K562 (cell line): ENCODE data around the gene ACTN2. TPM values are rescaled to one million over a fixed set of nuclear protein-coding genes. Genes with fewer than 3 reads are reported as not detected.

ENCODE experiments used
- ATAC-seq: fragments of 200-7000 bp; cut with Tn5 transposase; 3 replicates; pipeline ENCODE4 v1.9.1; 2020; ENCODE audit warnings: moderate library complexity
- BruUV-seq: library from RNA; stranded (reverse); fragments of 400-500 nt; replicated peaks from 2 replicates; lab custom pipeline; 2021; lab: Mats Ljungman, UMichigan
- CTCF ChIA-PET: fragments of 300-600 bp; formaldehyde crosslinking; extraction: SDS; loops from one replicate; lab custom pipeline; 2021; ENCODE audit warnings: low intra/inter-chr PET ratio; lab: Yijun Ruan, JAX
- POLR2A ChIA-PET: fragments of 300-600, 350-650 bp; sonication (Branson Sonifier 250); formaldehyde crosslinking; extraction: SDS; loops from one replicate; lab custom pipeline; 2021; ENCODE audit warnings: antibody characterized with exemption, inconsistent platforms; lab: Yijun Ruan, JAX
- DNase-seq, 4 experiments: peaks; one replicate each; pipeline versions ENCODE4 v3.0.0 to v3.0.0-alpha.2; 2011 to 2018; ENCODE audit warnings: low spot score in 3 of 4, mixed read lengths in 3 of 4; ENCODE audit errors: extremely low read depth in 1 of 4
- FAIRE-seq: peaks from 2 replicates; lab custom pipeline; 2011; peaks lifted over from hg19 to GRCh38; lab: Jason Lieb, UNC
- H2AFZ ChIP-seq: 2 replicates; pipeline ENCODE4 v1.6.0; 2011; ENCODE audit warnings: low read depth, low read length, control low read depth, inconsistent platforms
- H3K27ac ChIP-seq: fragments of 200-600 bp; 3 replicates; pipeline ENCODE4 v1.8.0; 2011; ENCODE audit warnings: low read depth, mild to moderate bottlenecking, control low read depth, inconsistent platforms, low read length, moderate library complexity, mixed read lengths; ENCODE audit errors: extremely low read depth
- H3K27me3 ChIP-seq, 2 experiments: fragments of 300-600 bp in 1 of 2; 2 replicates in 1 of 2; 3 replicates in 1 of 2; pipeline versions ENCODE4 v1.6.0 to v1.8.0; 2011; ENCODE audit warnings: inconsistent platforms in 2 of 2, low read length in 2 of 2, mild to moderate bottlenecking in 1 of 2, mixed read lengths in 1 of 2, moderate library complexity in 1 of 2; ENCODE audit not compliant: control insufficient read depth in 2 of 2, insufficient read depth in 2 of 2
- H3K36me3 ChIP-seq: fragments of 300-600 bp; 3 replicates; pipeline ENCODE4 v1.8.0; 2011; ENCODE audit warnings: mild to moderate bottlenecking, low read length, inconsistent platforms; ENCODE audit not compliant: control insufficient read depth, insufficient read depth
- H3K4me1 ChIP-seq, 2 experiments: fragments of 200-600 bp in 1 of 2; replicated peaks in 1 of 2; 2 replicates in 1 of 2; 3 replicates in 1 of 2; pipeline versions ENCODE4 v1.5.1 to v1.8.0; 2011; ENCODE audit warnings: inconsistent platforms in 2 of 2, low read length in 2 of 2, mild to moderate bottlenecking in 1 of 2, mixed read lengths in 1 of 2, moderate library complexity in 1 of 2; ENCODE audit not compliant: control insufficient read depth in 2 of 2, insufficient read depth in 2 of 2
- H3K4me2 ChIP-seq: 2 replicates; pipeline ENCODE4 v1.6.1; 2011; ENCODE audit warnings: low read length, control low read depth, inconsistent platforms, mixed read lengths; ENCODE audit not compliant: insufficient read depth
- H3K4me3 ChIP-seq: fragments of 200-600 bp; sonication (generic), shearing (Covaris generic); 2 replicates; pipeline ENCODE4 v1.5.1; 2016; ENCODE audit warnings: control low read depth, inconsistent platforms
- H3K79me2 ChIP-seq: fragments of 200-600 bp; 3 replicates; pipeline ENCODE4 v1.8.0; 2011; ENCODE audit warnings: low read length, inconsistent platforms; ENCODE audit not compliant: control insufficient read depth, insufficient read depth
- H3K9ac ChIP-seq, 2 experiments: 2 replicates each; pipeline versions ENCODE4 v1.6.0 to v1.6.1; 2011; ENCODE audit warnings: low read depth in 2 of 2, low read length in 2 of 2, control low read depth in 1 of 2, inconsistent platforms in 1 of 2, mild to moderate bottlenecking in 1 of 2, mixed read lengths in 1 of 2; ENCODE audit not compliant: insufficient read depth in 1 of 2
- H3K9me1 ChIP-seq: one replicate; pipeline ENCODE4 v1.6.0; 2011; ENCODE audit warnings: inconsistent platforms, mild to moderate bottlenecking, low read length, moderate library complexity; ENCODE audit not compliant: control insufficient read depth, insufficient read depth
- H3K9me3 ChIP-seq: replicated peaks from 2 replicates; pipeline ENCODE4 v1.5.1; 2011; ENCODE audit warnings: low read depth, low read length, inconsistent platforms; ENCODE audit not compliant: control insufficient read depth, insufficient read depth
- H4K20me1 ChIP-seq: replicated peaks from 2 replicates; pipeline ENCODE4 v1.6.1; 2011; ENCODE audit warnings: low read length, inconsistent platforms, mixed read lengths; ENCODE audit not compliant: control insufficient read depth, insufficient read depth
- CHCHD3 ChIP-seq: fragments of 250-450 bp; sonication (Bioruptor Pico); IDR thresholded peaks from 2 replicates; pipeline ENCODE4 v2.1.2; 2022; ENCODE audit warnings: mild to moderate bottlenecking
- ERF ChIP-seq: fragments of 450-650 bp; formaldehyde crosslinking; IDR thresholded peaks from 2 replicates; pipeline ENCODE4 v1.4.0; 2020; ENCODE audit warnings: mild to moderate bottlenecking, mixed read lengths
- MAFK ChIP-seq: IDR thresholded peaks from 2 replicates; pipeline ENCODE4 v1.6.1; 2011; ENCODE audit warnings: low read length, improper control_type of control experiment
- NCOA4 ChIP-seq: fragments of 450-650 bp; IDR thresholded peaks from 2 replicates; pipeline ENCODE4 v1.6.1; 2018; ENCODE audit warnings: mild to moderate bottlenecking; ENCODE audit not compliant: partially characterized antibody
- TCF15 ChIP-seq: fragments of 250-450 bp; sonication (Bioruptor Pico); IDR thresholded peaks from 2 replicates; pipeline ENCODE4 v1.8.0; 2022; ENCODE audit warnings: moderate library complexity, mild to moderate bottlenecking, inconsistent platforms
- WGBS: fragments of 100-300 bp; shearing (Covaris generic); methylation state at CpG from one replicate; pipeline ENCODE4 v1.1.6; 2016; ENCODE audit warnings: low coverage, mixed read lengths; ENCODE audit not compliant: insufficient coverage; ENCODE audit errors: missing lambda C conversion rate; 5-methylcytosine and 5-hydroxymethylcytosine counted together
- in situ Hi-C: fragments of 300-500 bp; cut with MboI; formaldehyde crosslinking; loops from 4 replicates; pipeline ENCODE4 v1.15.0; 2018; ENCODE audit warnings: inconsistent platforms, mixed read lengths
- intact Hi-C: fragments of 100-400 bp; cut with micrococcal nuclease; formaldehyde crosslinking; loops from 2 replicates; pipeline ENCODE4 v1.14.2; 2022
- polyA plus RNA-seq, 8 experiments: library from polyadenylated mRNA; depleted of rRNA in 4 of 8; stranded (reverse) in 5 of 8; unstranded in 3 of 8; fragments of >200 nt; fragmentation: Nextera tagmentation in 2 of 8; fragmentation: Illumina TruSeq in 1 of 8; extraction: Ambion mirVana in 2 of 8; extraction: Trizol in 1 of 8; gene quantifications; 2 replicates each; pipeline versions ENCODE4 v1.2.1 to v1.2.3, GENCODE V29; 2011 to 2014; ENCODE audit warnings: inconsistent platforms in 1 of 8, missing spikeins in 1 of 8
- total RNA-seq, 7 experiments: library from RNA; depleted of rRNA in 6 of 7; stranded (reverse); fragments of >200 nt in 6 of 7; fragmentation: Illumina TruSeq in 2 of 7; extraction: Trizol in 2 of 7; gene quantifications; 2 replicates each; pipeline versions ENCODE4 v1.2.1 to v1.2.3, GENCODE V29; 2011 to 2021; ENCODE audit warnings: low replicate concordance in 1 of 7

The ACTN2 gene
- total and polyA plus RNA-seq, 9 of the 15 experiments (the other 6 are each of a cell fraction or from before 2014, with no cell fraction given) = 0.18 to 0.94 (median 0.42) TPM

- no TSS peak for BruUV-seq
- Histone ChIP-seq H3K9me1 (no peaks in the 10 kb centered on the region), H3K4me1 (peaks cover 10 to 13% of the 10 kb centered on the region in 2 experiments), H4K20me1 (no peaks in the 10 kb centered on the region), H3K79me2 (no peaks in the 10 kb centered on the region), H3K9ac (0 out of 4 replicates have a peak overlapping the region, but pooled peaks of 1 of the 2 experiments have one; percentile 29), H3K9me3 (no peaks in the 10 kb centered on the region), H3K4me3 (no peak overlapping the region), H3K27me3 (peaks cover 0 to 16% of the 10 kb centered on the region in 2 experiments; a peak in 3 of 5 replicates), H3K4me2 (no peak overlapping the region), H2AFZ (peak overlapping the region; percentile 5; the same call in 1 of the 2 replicates), H3K36me3 (no peaks in the 10 kb centered on the region), H3K27ac (no peak overlapping the region)
- DNase-seq (no peak), FAIRE-seq (no peak), ATAC-seq (peak; percentile 29)
- intact Hi-C loops (loop anchor here (5.0 to 10.0 kb wide), 3 partner anchors 290 to 652 kb away; partner anchors contain the start of gene RYR2), in situ Hi-C loops (no loop called here)
- ChIA-PET CTCF (interaction anchor here (0.7 to 2.9 kb wide), 2 partner anchors 109 to 114 kb away, joined by 3 to 11 read pairs; no protein-coding TSS in a partner anchor), POLR2A (interaction anchor here (0.6 to 1.0 kb wide), 2 partner anchors 9 to 29 kb away, joined by 3 read pairs; no protein-coding TSS in a partner anchor)
- 35% methylated on average over 18 of the region's 18 CpGs for WGBS
- TF ChIP-seq TCF15 (CRISPR knock-in tag) (no peak), MAFK (no peak), CHCHD3 (CRISPR knock-in tag) (no peak), ERF (CRISPR knock-in tag) (no peak), NCOA4 (no peak)
Measured at GRCh38 chr1:236754525-236755210, 68.4 kb downstream of the ACTN2 start.
